Measurements from ENCODE around the gene DNAJC15. TPM values are rescaled to one million over a fixed set of nuclear protein-coding genes. Genes with fewer than 3 reads are reported as not detected.

The DNAJC15 gene
- polyA plus RNA-seq, 1 experiment = 63.9 TPM

DNA sequence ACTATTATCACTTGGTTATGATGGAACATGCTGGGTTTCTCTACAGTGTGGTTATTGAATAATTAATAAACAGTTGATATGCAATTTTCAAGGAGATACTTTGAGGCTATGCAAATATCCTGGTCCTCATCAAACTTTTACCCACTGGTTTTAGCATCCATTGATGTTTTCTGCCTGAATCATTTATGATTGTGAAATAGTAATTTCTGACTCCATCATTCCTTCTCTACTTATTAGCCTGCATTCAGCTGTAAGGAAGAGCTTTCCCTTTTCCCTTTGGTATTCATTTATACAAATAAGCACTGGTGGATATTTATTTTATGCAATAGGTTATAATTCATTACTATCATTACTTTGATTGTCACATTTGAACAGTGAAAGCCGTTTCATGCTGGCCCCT lies 13.9 kb upstream of the DNAJC15 start:
- Histone ChIP-seq H3K4me3 (ENCODE audit: low read depth, low read length) (no peak overlapping the region), H3K27me3 (ENCODE audit: control insufficient read depth, insufficient read depth, low read length) (no peaks in the 10 kb centered on the region), H3K36me3 (ENCODE audit: control insufficient read depth, insufficient read depth, low read length) (no peaks in the 10 kb centered on the region)
- CTCF ChIA-PET = no interaction called here
- POLR2A ChIA-PET = no interaction called here
- no peak for DNase-seq (ENCODE audit: low read depth)
- TF ChIP-seq, protein P1, sequence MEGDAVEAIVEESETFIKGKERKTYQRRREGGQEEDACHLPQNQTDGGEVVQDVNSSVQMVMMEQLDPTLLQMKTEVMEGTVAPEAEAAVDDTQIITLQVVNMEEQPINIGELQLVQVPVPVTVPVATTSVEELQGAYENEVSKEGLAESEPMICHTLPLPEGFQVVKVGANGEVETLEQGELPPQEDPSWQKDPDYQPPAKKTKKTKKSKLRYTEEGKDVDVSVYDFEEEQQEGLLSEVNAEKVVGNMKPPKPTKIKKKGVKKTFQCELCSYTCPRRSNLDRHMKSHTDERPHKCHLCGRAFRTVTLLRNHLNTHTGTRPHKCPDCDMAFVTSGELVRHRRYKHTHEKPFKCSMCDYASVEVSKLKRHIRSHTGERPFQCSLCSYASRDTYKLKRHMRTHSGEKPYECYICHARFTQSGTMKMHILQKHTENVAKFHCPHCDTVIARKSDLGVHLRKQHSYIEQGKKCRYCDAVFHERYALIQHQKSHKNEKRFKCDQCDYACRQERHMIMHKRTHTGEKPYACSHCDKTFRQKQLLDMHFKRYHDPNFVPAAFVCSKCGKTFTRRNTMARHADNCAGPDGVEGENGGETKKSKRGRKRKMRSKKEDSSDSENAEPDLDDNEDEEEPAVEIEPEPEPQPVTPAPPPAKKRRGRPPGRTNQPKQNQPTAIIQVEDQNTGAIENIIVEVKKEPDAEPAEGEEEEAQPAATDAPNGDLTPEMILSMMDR (IDR thresholded peaks at IDR 0.05; ENCODE audit: insufficient read depth, low read depth, low read length) = no peak

DNA sequence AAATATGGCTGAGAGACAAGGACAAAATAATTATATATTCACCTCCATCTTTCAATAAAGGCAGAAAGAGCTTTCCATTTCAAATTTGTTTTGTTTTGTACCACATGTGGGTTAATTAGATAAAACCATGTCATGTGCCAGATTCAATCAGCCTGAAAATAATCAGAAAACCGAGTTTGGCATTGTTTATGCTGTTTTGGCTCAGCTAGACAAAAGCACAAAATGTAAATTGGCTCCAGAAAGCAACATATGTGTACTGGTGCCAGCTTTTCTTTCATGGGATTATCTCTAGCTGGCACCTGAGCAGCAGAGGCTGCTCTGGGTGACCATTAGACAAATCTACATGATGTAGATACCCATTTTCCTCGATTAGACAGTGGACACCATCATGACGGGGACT lies 9.2 kb upstream of the DNAJC15 start:
- no peak for DNase-seq (ENCODE audit: low read depth)
- H3K4me3 ChIP-seq (ENCODE audit: low read depth, low read length) = no peak overlapping the region
- ChIA-PET POLR2A (interaction anchor here (0.6 kb wide), 1 partner anchor 91 kb away, joined by 5 read pairs; no protein-coding TSS in a partner anchor), CTCF (interaction anchor here (0.7 kb wide), 1 partner anchor 353 kb away, joined by 3 read pairs; no protein-coding TSS in a partner anchor)
- TF ChIP-seq, protein P1 (IDR thresholded peaks at IDR 0.05; ENCODE audit: insufficient read depth, low read depth, low read length) = no peak
- H3K36me3 ChIP-seq (ENCODE audit: control insufficient read depth, insufficient read depth, low read length) = no peaks in the 10 kb centered on the region
- H3K27me3 ChIP-seq (ENCODE audit: control insufficient read depth, insufficient read depth, low read length) = no peaks in the 10 kb centered on the region

DNA sequence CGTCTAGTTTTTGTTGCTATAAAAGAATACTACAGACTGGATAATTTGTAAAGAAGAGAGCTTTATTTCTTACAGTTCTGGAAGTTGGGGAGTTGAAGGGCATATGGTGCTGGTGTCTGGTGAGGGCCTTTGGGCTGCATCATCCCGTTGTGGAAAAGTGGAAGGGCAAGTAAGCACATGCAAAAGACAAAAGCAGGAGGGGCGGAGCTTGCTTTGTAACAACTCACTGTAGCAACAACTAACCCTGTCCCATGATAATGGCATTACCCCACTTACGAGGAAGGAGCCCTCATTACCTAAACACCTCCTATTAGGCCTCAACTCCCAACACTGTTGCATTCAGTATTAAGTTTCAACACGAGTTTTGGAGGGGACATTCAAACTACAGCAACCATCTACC lies 7.2 kb upstream of the DNAJC15 start:
- ChIA-PET POLR2A (no interaction called here), CTCF (no interaction called here)
- Histone ChIP-seq H3K36me3 (ENCODE audit: control insufficient read depth, insufficient read depth, low read length) (no peaks in the 10 kb centered on the region), H3K27me3 (ENCODE audit: control insufficient read depth, insufficient read depth, low read length) (no peaks in the 10 kb centered on the region), H3K4me3 (ENCODE audit: low read depth, low read length) (no peak overlapping the region)
- DNase-seq (ENCODE audit: low read depth) = no peak
- TF ChIP-seq, protein P1 (IDR thresholded peaks at IDR 0.05; ENCODE audit: insufficient read depth, low read depth, low read length) = no peak

DNA sequence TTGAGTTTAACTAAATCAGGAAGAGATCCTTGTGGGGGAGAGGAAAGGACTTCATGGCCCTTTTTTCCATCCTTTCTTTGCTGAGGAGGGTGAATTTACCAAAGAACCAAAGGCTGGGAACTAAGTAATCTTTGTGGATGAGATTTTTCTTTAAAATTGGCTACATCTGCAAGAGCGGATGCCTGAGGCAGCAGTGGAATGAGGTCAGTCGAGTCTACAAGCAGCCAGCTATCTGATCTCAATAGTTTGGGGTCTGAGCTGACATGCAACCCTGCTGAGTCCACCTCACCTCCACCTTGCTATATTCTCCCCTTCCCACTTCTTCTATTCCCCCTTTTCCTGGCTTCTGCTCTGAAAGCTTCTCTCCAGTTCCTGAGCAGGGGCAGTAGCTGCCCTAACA lies 3.6 kb upstream of the DNAJC15 start:
- no peaks in the 10 kb centered on the region for H3K27me3 ChIP-seq (ENCODE audit: control insufficient read depth, insufficient read depth, low read length)
- TF ChIP-seq, protein P1 (IDR thresholded peaks at IDR 0.05; ENCODE audit: insufficient read depth, low read depth, low read length) = no peak
- H3K36me3 ChIP-seq (ENCODE audit: control insufficient read depth, insufficient read depth, low read length) = no peaks in the 10 kb centered on the region
- ChIA-PET POLR2A (no interaction called here), CTCF (no interaction called here)
- H3K4me3 ChIP-seq (ENCODE audit: low read depth, low read length) = no peak overlapping the region
- DNase-seq (ENCODE audit: low read depth) = no peak

DNA sequence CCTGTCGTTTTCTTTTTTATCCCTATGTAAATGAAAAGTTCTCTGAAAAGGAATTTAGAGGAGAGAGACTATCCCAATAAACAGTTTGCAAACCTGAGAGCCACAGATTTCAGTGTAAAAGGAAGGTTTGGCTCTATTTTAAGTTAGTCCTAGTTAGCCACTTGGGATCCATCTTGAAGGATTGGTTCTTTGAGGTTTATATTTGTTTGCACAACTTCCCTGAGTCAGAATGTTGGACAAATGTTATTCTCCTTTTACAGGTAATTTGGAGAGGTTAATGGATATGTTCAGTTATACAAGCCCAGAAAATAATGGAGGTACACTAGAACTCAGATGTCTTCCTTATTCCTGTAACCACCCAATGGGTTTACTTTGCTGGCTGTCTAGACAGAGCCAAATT lies 2.6 kb upstream of the DNAJC15 start:
- POLR2A ChIA-PET = no interaction called here
- H3K36me3 ChIP-seq (ENCODE audit: control insufficient read depth, insufficient read depth, low read length) = no peaks in the 10 kb centered on the region
- DNase-seq (ENCODE audit: low read depth) = no peak
- CTCF ChIA-PET = no interaction called here
- TF ChIP-seq, protein P1 (IDR thresholded peaks at IDR 0.05; ENCODE audit: insufficient read depth, low read depth, low read length) = no peak
- H3K4me3 ChIP-seq (ENCODE audit: low read depth, low read length) = no peak overlapping the region
- H3K27me3 ChIP-seq (ENCODE audit: control insufficient read depth, insufficient read depth, low read length) = no peaks in the 10 kb centered on the region
